GM18499 (cell line): Measurements from ENCODE around the gene SLC22A3.
"Not testable (repeated sequence)": the region's sequence is repeated elsewhere in the genome, so short reads cannot be mapped to it uniquely, and the experiment has no call there.

ENCODE experiments used
- ATAC-seq: cut with Tn5 transposase; IDR thresholded peaks from one replicate; pipeline ENCODE4 v1.9.1; 2021; ENCODE audit warnings: moderate number of reproducible peaks; ENCODE audit not compliant: insufficient read depth, unreplicated experiment

Gene SLC22A3

GRCh38 chr6:160431791-160432404, 83.7 kb downstream of the SLC22A3 start:
- ATAC-seq = no peak

- ATAC-seq = no peak
These were observed 87.8 kb downstream of the SLC22A3 start for GRCh38 chr6:160435935-160436334.

- no peak for ATAC-seq
These were observed 89.0 kb downstream of the SLC22A3 start for GRCh38 chr6:160437154-160437553.

GRCh38 chr6:160437775-160438174, 89.6 kb downstream of the SLC22A3 start:
- ATAC-seq = no peak

GRCh38 chr6:160438481-160438880, 90.3 kb downstream of the SLC22A3 start:
- ATAC-seq = no peak

GRCh38 chr6:160439751-160440150, 91.6 kb downstream of the SLC22A3 start:
- no peak for ATAC-seq

- no peak for ATAC-seq
These were observed 94.0 kb downstream of the SLC22A3 start for GRCh38 chr6:160442151-160442550.

GRCh38 chr6:160445130-160445529, 97.0 kb downstream of the SLC22A3 start:
- no peak for ATAC-seq

- ATAC-seq = no peak
These were observed 99.2 kb downstream of the SLC22A3 start for GRCh38 chr6:160447350-160447749.

GRCh38 chr6:160449787-160450186, 101.6 kb downstream of the SLC22A3 start:
- ATAC-seq = not testable (repeated sequence)

GRCh38 chr6:160450849-160451248, 102.7 kb downstream of the SLC22A3 start:
- ATAC-seq = no peak

- no peak for ATAC-seq
These were observed 106.1 kb downstream of the SLC22A3 start for GRCh38 chr6:160454303-160454702.

- ATAC-seq = no peak
These were observed 106.9 kb downstream of the SLC22A3 start for GRCh38 chr6:160455081-160455480.

- ATAC-seq = no peak
These were observed 107.5 kb downstream of the SLC22A3 start for GRCh38 chr6:160455541-160456213.

- no peak for ATAC-seq
These were observed 108.0 kb downstream of the SLC22A3 start for GRCh38 chr6:160456214-160456546.

- ATAC-seq = no peak
These were observed 109.6 kb downstream of the SLC22A3 start for GRCh38 chr6:160457823-160458222.

GRCh38 chr6:160461641-160462040, 113.5 kb downstream of the SLC22A3 start:
- no peak for ATAC-seq

GRCh38 chr6:160462116-160462515, 113.9 kb downstream of the SLC22A3 start:
- ATAC-seq = peak; percentile 16

GRCh38 chr6:160462551-160463109, 114.5 kb downstream of the SLC22A3 start:
- peak; percentile 98 for ATAC-seq

- ATAC-seq = no peak
These were observed 116.6 kb downstream of the SLC22A3 start for GRCh38 chr6:160464744-160465143.

GRCh38 chr6:160467261-160467871, 119.2 kb downstream of the SLC22A3 start:
- not testable (repeated sequence) for ATAC-seq
